ENCODE data around the gene CYP26B1. TPM values are rescaled to one million over a fixed set of nuclear protein-coding genes. Genes with fewer than 3 reads are reported as not detected.
A peak's percentile ranks its signal among the peaks of the same experiment; 100 is the strongest.

The CYP26B1 gene
- total RNA-seq, 2 donors from 2014 or later, result 1.0 to 1.9 TPM

GRCh38 chr2:72155151-72155550 lies 7.5 kb upstream of the CYP26B1 start:
- no peak overlapping the region for H3K9ac ChIP-seq (ENCODE audit: low read depth in 2 of 2, low read length in 2 of 2)
- intact Hi-C loops (cut with DNase I), result loop anchor here (10.0 kb wide), 1 partner anchor 590 kb away; no protein-coding TSS in a partner anchor
- no peaks in the 10 kb centered on the region for H3K36me3 ChIP-seq
- H3K4me1 ChIP-seq, result peaks cover under 1% of the 10 kb centered on the region
- DNase-seq, result no peak
- no peaks in the 10 kb centered on the region for H3K9me3 ChIP-seq
- no peak for TF ChIP-seq CTCF (IDR thresholded peaks at IDR 0.05)
- H3K27me3 ChIP-seq, result peaks cover under 1% of the 10 kb centered on the region
- H3K4me3 ChIP-seq, result no peak overlapping the region
- H3K27ac ChIP-seq, result no peak overlapping the region

GRCh38 chr2:72154386-72154975 lies 6.8 kb upstream of the CYP26B1 start:
- Histone ChIP-seq H3K4me1 (peaks cover 7% of the 10 kb centered on the region), H3K9ac (ENCODE audit: low read depth in 2 of 2, low read length in 2 of 2) (no peak overlapping the region), H3K36me3 (no peaks in the 10 kb centered on the region), H3K4me3 (no peak overlapping the region), H3K27me3 (peaks cover 7% of the 10 kb centered on the region), H3K27ac (no peak overlapping the region), H3K9me3 (no peaks in the 10 kb centered on the region)
- intact Hi-C loops (cut with DNase I), result loop anchor here (5.0 to 10.0 kb wide), 3 partner anchors 423 to 607 kb away; no protein-coding TSS in a partner anchor
- no peak for DNase-seq
- TF ChIP-seq CTCF (IDR thresholded peaks at IDR 0.05), result no peak

GRCh38 chr2:72153924-72154323 lies 6.3 kb upstream of the CYP26B1 start:
- peaks cover 11% of the 10 kb centered on the region for H3K4me1 ChIP-seq
- no peak for DNase-seq
- no peak overlapping the region for H3K9ac ChIP-seq (ENCODE audit: low read depth in 2 of 2, low read length in 2 of 2)
- intact Hi-C loops (cut with DNase I), result loop anchor here (5.0 to 10.0 kb wide), 3 partner anchors 423 to 607 kb away; no protein-coding TSS in a partner anchor
- no peaks in the 10 kb centered on the region for H3K36me3 ChIP-seq
- H3K27me3 ChIP-seq, result peaks cover 12% of the 10 kb centered on the region
- no peak for TF ChIP-seq CTCF (IDR thresholded peaks at IDR 0.05)
- no peak overlapping the region for H3K27ac ChIP-seq
- H3K4me3 ChIP-seq, result no peak overlapping the region
- H3K9me3 ChIP-seq, result no peaks in the 10 kb centered on the region

- no peak overlapping the region for H3K27ac ChIP-seq
- no peak overlapping the region for H3K4me3 ChIP-seq
- H3K36me3 ChIP-seq, result no peaks in the 10 kb centered on the region
- intact Hi-C loops (cut with DNase I), result loop anchor here (5.0 to 10.0 kb wide), 3 partner anchors 424 to 606 kb away; no protein-coding TSS in a partner anchor
- no peak for TF ChIP-seq CTCF (IDR thresholded peaks at IDR 0.05)
- no peaks in the 10 kb centered on the region for H3K9me3 ChIP-seq
- H3K9ac ChIP-seq (ENCODE audit: low read depth in 2 of 2, low read length in 2 of 2), result no peak overlapping the region
- peaks cover 12% of the 10 kb centered on the region for H3K27me3 ChIP-seq
- H3K4me1 ChIP-seq, result peaks cover 11% of the 10 kb centered on the region
- DNase-seq, result no peak
Observed at GRCh38 chr2:72153026-72153791, 5.5 kb upstream of the CYP26B1 start.

- no peak overlapping the region for H3K27ac ChIP-seq
- no peaks in the 10 kb centered on the region for H3K9me3 ChIP-seq
- H3K27me3 ChIP-seq, result peaks cover 34% of the 10 kb centered on the region
- H3K36me3 ChIP-seq, result no peaks in the 10 kb centered on the region
- no peak overlapping the region for H3K4me3 ChIP-seq
- DNase-seq, result peak; percentile 19
- intact Hi-C loops (cut with DNase I), result loop anchor here (2.0 to 10.0 kb wide), 5 partner anchors 226 to 604 kb away; no protein-coding TSS in a partner anchor
- no peak overlapping the region for H3K9ac ChIP-seq (ENCODE audit: low read depth in 2 of 2, low read length in 2 of 2)
- peaks cover 24% of the 10 kb centered on the region for H3K4me1 ChIP-seq
- TF ChIP-seq CTCF (IDR thresholded peaks at IDR 0.05), result no peak
Observed at GRCh38 chr2:72150861-72151356, 3.2 kb upstream of the CYP26B1 start.
